ENCODE measurements around the gene KCNC2.

GRCh38 chr12:75048767-75049166 lies 160.9 kb downstream of the KCNC2 start:
- TF ChIP-seq POLR2AphosphoS5 (IDR thresholded peaks at IDR 0.05; ENCODE audit: low read depth, low read length) = no peak
- no peak for TF ChIP-seq SIN3A (IDR thresholded peaks at IDR 0.05; ENCODE audit: borderline replicate concordance, insufficient read depth, low read length)
- no peak for TF ChIP-seq REST (IDR thresholded peaks at IDR 0.05; ENCODE audit: insufficient read depth in 1 of 2, low read depth in 2 of 2, low read length in 2 of 2)
